GM21825 (cell line): ENCODE results near the gene SLC5A6.

Source experiments
- ATAC-seq: cut with Tn5 transposase; IDR thresholded peaks from one replicate; pipeline ENCODE4 v1.9.1; 2021; ENCODE audit warnings: mild to moderate bottlenecking, moderate library complexity; ENCODE audit not compliant: unreplicated experiment

The SLC5A6 gene

GRCh38 chr2:27237341-27237945, 25.4 kb upstream of the SLC5A6 start:
- ATAC-seq: no peak

- ATAC-seq: no peak
Measured at GRCh38 chr2:27236626-27237025, 24.6 kb upstream of the SLC5A6 start.

GRCh38 chr2:27236136-27236535, 24.1 kb upstream of the SLC5A6 start:
- ATAC-seq: no peak

- no peak for ATAC-seq
Measured at GRCh38 chr2:27233341-27233740, 21.3 kb upstream of the SLC5A6 start.

- ATAC-seq: no peak
Measured at GRCh38 chr2:27231921-27232320, 19.9 kb upstream of the SLC5A6 start.

- ATAC-seq: no peak
Measured at GRCh38 chr2:27227501-27227900, 15.4 kb upstream of the SLC5A6 start.

- no peak for ATAC-seq
Measured at GRCh38 chr2:27225526-27225925, 13.5 kb upstream of the SLC5A6 start.

- ATAC-seq: no peak
Measured at GRCh38 chr2:27223416-27223815, 11.3 kb upstream of the SLC5A6 start.

- ATAC-seq: no peak
Measured at GRCh38 chr2:27222407-27222806, 10.3 kb upstream of the SLC5A6 start.

- no peak for ATAC-seq
Measured at GRCh38 chr2:27221166-27221565, 9.1 kb upstream of the SLC5A6 start.

- no peak for ATAC-seq
Measured at GRCh38 chr2:27220091-27220490, 8.0 kb upstream of the SLC5A6 start.

GRCh38 chr2:27219091-27219490, 7.0 kb upstream of the SLC5A6 start:
- no peak for ATAC-seq

GRCh38 chr2:27218614-27219013, 6.5 kb upstream of the SLC5A6 start:
- no peak for ATAC-seq

GRCh38 chr2:27217173-27218121, 5.4 kb upstream of the SLC5A6 start, which contains the start of gene CAD:
CAD (plus strand) TSS chr2:27217369; CDS start chr2:27217552, 183 bp downstream.
- peak; percentile 80 for ATAC-seq

GRCh38 chr2:27216416-27217137, 4.5 kb upstream of the SLC5A6 start:
- ATAC-seq: no peak

- no peak for ATAC-seq
Measured at GRCh38 chr2:27214941-27215340, 2.9 kb upstream of the SLC5A6 start.

GRCh38 chr2:27212626-27213471, 781 bp upstream of the SLC5A6 start:
- ATAC-seq: peak; percentile 3

GRCh38 chr2:27211241-27211942, 676 bp downstream of the SLC5A6 start:
- ATAC-seq: no peak

GRCh38 chr2:27209621-27210401, 2.3 kb downstream of the SLC5A6 start:
- ATAC-seq: no peak
